Measurements from ENCODE around the gene IFI27L1. TPM values are rescaled to one million over a fixed set of nuclear protein-coding genes. Genes with fewer than 3 reads are reported as not detected.

The IFI27L1 gene
- total RNA-seq, 1 donor from 2014 or later: 5.7 TPM

Other genes starting within 250 kb of the IFI27L1 start
- gene FAM181A, start 154.0 kb upstream of the IFI27L1 start, total RNA-seq: not detected
- gene ASB2, start 104.7 kb upstream of the IFI27L1 start, total RNA-seq: 16.2 TPM
- not detected for gene CCDC197, start 84.0 kb upstream of the IFI27L1 start, total RNA-seq
- gene OTUB2, start 55.0 kb upstream of the IFI27L1 start, total RNA-seq: 1.0 TPM
- gene DDX24, start 108 bp upstream of the IFI27L1 start, total RNA-seq: 49.6 TPM
- gene IFI27, start 29.4 kb downstream of the IFI27L1 start, total RNA-seq: 1.6 TPM
- gene IFI27L2, start 48.3 kb downstream of the IFI27L1 start, total RNA-seq: 14.1 TPM
- 0.52 TPM for gene PPP4R4, start 93.0 kb downstream of the IFI27L1 start, total RNA-seq
- not detected for gene SERPINA10, start 212.0 kb downstream of the IFI27L1 start, total RNA-seq
- gene SERPINA6, start 242.0 kb downstream of the IFI27L1 start, total RNA-seq: not detected

Data from skeletal muscle tissue (tissue), 1 donor.